ENCODE measurements around the gene ARNT2.

DNA sequence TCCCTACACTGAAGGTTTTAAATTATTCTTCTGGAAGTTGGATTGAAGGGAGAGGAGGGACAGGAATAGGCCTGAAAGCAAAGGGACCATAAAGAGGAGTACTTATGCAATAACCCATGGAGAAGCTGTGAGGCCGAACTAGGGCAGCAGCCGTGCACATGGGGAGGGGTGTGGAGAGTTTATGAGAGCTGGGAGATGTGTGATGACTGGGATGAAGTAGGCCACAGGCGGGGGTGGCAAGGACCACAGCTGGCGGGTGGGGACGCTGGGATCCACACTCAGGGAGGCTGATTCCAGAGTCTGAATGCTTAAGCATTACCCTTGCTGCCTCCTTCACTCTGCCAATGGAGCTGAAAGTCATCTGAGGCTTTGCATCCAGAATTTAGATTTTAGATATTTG is 123.8 kb downstream of the ARNT2 start:
- no peak for TF ChIP-seq POLR2A (IDR thresholded peaks at IDR 0.05)
- TF ChIP-seq, protein P1, sequence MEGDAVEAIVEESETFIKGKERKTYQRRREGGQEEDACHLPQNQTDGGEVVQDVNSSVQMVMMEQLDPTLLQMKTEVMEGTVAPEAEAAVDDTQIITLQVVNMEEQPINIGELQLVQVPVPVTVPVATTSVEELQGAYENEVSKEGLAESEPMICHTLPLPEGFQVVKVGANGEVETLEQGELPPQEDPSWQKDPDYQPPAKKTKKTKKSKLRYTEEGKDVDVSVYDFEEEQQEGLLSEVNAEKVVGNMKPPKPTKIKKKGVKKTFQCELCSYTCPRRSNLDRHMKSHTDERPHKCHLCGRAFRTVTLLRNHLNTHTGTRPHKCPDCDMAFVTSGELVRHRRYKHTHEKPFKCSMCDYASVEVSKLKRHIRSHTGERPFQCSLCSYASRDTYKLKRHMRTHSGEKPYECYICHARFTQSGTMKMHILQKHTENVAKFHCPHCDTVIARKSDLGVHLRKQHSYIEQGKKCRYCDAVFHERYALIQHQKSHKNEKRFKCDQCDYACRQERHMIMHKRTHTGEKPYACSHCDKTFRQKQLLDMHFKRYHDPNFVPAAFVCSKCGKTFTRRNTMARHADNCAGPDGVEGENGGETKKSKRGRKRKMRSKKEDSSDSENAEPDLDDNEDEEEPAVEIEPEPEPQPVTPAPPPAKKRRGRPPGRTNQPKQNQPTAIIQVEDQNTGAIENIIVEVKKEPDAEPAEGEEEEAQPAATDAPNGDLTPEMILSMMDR (IDR thresholded peaks at IDR 0.05): no peak
